Measurements from ENCODE around the gene VDAC1. TPM values are rescaled to one million over a fixed set of nuclear protein-coding genes. Genes with fewer than 3 reads are reported as not detected.

The VDAC1 gene
- total and polyA plus RNA-seq, 2 of the 8 experiments (the other 6 are each of a cell fraction or from before 2014, with no cell fraction given): 111 to 301 TPM

DNA sequence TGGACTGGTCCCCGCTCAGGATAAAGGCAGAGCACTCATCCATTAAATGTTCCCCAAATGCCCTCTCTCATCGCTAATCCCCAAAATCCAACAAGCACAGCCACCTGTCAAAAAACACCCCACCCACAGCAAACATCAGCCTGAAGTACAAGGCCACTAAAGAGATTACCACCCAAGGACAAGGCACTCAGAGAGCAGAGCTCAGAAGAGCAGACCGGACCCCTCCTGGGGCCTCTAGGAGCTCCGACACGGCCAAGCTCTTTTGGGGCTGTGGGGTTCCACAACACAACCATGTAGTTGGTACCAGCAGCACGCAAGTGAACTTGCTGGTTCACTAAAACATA lies 9.8 kb downstream of the VDAC1 start (continued):
- TF ChIP-seq GTF2F1 (IDR thresholded peaks at IDR 0.05; ENCODE audit: borderline replicate concordance, low read depth, low read length): no peak
- TF ChIP-seq EZH2 (IDR thresholded peaks at IDR 0.05; ENCODE audit: low read depth, low read length, severe bottlenecking): no peak
- TF ChIP-seq SIN3A (conservative IDR thresholded peaks at IDR 0.05 in 1 of 2, IDR thresholded peaks at IDR 0.05 in 1 of 2; ENCODE audit: low read depth in 1 of 2, low read length in 2 of 2): no peak
- no peak for TF ChIP-seq TCF12 (IDR thresholded peaks at IDR 0.05; ENCODE audit: low read depth, low read length)
- TF ChIP-seq CEBPB (IDR thresholded peaks at IDR 0.05; ENCODE audit: low read depth, low read length): no peak
- no peak for TF ChIP-seq YY1 (IDR thresholded peaks at IDR 0.05; ENCODE audit: low read depth, low read length)
- TF ChIP-seq CHD2 (IDR thresholded peaks at IDR 0.05; ENCODE audit: low read length): no peak

All from H1 (cell line).